ENCODE results near the gene VEGFC. TPM values are rescaled to one million over a fixed set of nuclear protein-coding genes. Genes with fewer than 3 reads are reported as not detected.

VEGFC gene
- total RNA-seq, 2 donors from 2014 or later = 4.0 to 7.0 TPM

DNA sequence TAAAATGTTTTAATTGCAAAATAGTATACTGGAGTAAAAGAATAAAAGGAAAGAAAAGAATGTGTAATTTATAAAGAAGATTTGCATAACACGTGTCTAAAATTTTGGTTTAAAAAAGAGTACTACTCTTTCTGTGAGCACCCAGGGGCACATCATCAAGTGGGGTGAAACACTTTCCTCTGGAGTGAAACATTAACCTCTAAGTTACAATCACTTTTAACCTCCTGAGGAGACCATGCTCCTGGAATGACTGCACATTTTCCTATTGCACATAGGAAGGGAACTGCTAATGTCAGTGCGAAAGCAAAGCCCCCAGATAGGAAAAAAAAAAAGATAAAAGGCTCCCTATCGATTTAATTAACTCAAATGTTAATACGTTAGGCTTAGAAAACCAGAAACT is 13.3 kb downstream of the VEGFC start:
- H3K36me3 ChIP-seq = no peaks in the 10 kb centered on the region
- no peaks in the 10 kb centered on the region for H3K4me1 ChIP-seq (replicated peaks)
- no peak overlapping the region for H3K4me3 ChIP-seq
- TF ChIP-seq POLR2AphosphoS5 (IDR thresholded peaks at IDR 0.05) (no peak), POLR2A (IDR thresholded peaks at IDR 0.05) (no peak)
- H3K9me3 ChIP-seq = no peaks in the 10 kb centered on the region
- H3K27ac ChIP-seq = no peak overlapping the region
- no peak for DNase-seq (ENCODE audit: low spot score)
- H3K27me3 ChIP-seq (replicated peaks; ENCODE audit: insufficient read depth) = no peaks in the 10 kb centered on the region
- intact Hi-C loops (cut with DNase I) = no loop called here
- 86% methylated on average over 4 of the region's 4 CpGs for WGBS

DNA sequence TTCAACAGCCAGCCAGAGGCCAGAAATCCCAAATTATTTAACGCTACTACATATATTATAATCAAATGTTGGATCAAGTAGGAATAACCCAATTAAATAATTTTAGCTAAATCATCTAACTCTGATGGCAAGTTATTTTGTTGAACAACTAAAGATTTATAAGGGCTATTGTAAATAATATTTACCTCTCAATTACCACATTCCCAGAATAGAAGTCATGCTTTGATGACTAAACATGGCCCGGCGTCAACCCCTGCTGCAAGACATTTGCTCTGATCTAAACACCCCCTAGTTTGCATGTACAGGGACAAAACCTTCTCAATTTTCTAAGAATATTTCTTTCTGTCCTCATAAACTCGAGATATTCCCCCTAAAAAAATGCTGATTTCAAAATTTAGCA is 14.2 kb downstream of the VEGFC start:
- intact Hi-C loops (cut with DNase I) = no loop called here
- Histone ChIP-seq H3K27me3 (replicated peaks; ENCODE audit: insufficient read depth) (no peaks in the 10 kb centered on the region), H3K9me3 (no peaks in the 10 kb centered on the region), H3K36me3 (no peaks in the 10 kb centered on the region), H3K4me1 (replicated peaks) (no peaks in the 10 kb centered on the region), H3K27ac (no peak overlapping the region), H3K4me3 (no peak overlapping the region)
- 83% methylated on average over 4 of the region's 4 CpGs for WGBS
- TF ChIP-seq, protein P1, sequence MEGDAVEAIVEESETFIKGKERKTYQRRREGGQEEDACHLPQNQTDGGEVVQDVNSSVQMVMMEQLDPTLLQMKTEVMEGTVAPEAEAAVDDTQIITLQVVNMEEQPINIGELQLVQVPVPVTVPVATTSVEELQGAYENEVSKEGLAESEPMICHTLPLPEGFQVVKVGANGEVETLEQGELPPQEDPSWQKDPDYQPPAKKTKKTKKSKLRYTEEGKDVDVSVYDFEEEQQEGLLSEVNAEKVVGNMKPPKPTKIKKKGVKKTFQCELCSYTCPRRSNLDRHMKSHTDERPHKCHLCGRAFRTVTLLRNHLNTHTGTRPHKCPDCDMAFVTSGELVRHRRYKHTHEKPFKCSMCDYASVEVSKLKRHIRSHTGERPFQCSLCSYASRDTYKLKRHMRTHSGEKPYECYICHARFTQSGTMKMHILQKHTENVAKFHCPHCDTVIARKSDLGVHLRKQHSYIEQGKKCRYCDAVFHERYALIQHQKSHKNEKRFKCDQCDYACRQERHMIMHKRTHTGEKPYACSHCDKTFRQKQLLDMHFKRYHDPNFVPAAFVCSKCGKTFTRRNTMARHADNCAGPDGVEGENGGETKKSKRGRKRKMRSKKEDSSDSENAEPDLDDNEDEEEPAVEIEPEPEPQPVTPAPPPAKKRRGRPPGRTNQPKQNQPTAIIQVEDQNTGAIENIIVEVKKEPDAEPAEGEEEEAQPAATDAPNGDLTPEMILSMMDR (IDR thresholded peaks at IDR 0.05) = no peak
- no peak for TF ChIP-seq POLR2A (IDR thresholded peaks at IDR 0.05)
- DNase-seq (ENCODE audit: low spot score) = no peak

- WGBS = 36% methylated on average over 2 of the region's 2 CpGs
- intact Hi-C loops (cut with DNase I) = no loop called here
- TF ChIP-seq POLR2AphosphoS5 (IDR thresholded peaks at IDR 0.05) = no peak
- TF ChIP-seq, protein P1 (IDR thresholded peaks at IDR 0.05) = no peak
- no peak for TF ChIP-seq POLR2A (IDR thresholded peaks at IDR 0.05)
Observed at GRCh38 chr4:176778063-176778462, 14.7 kb downstream of the VEGFC start.

GRCh38 chr4:176775338-176775737 is 17.4 kb downstream of the VEGFC start:
- no peak overlapping the region for H3K4me3 ChIP-seq
- no peak for DNase-seq (ENCODE audit: low spot score)
- intact Hi-C loops (cut with DNase I) = no loop called here
- H3K4me1 ChIP-seq (replicated peaks) = no peaks in the 10 kb centered on the region
- no peaks in the 10 kb centered on the region for H3K36me3 ChIP-seq
- TF ChIP-seq, protein P1 (IDR thresholded peaks at IDR 0.05) = no peak
- H3K27me3 ChIP-seq (replicated peaks; ENCODE audit: insufficient read depth) = no peaks in the 10 kb centered on the region
- 71% methylated on average over 1 of the region's 1 CpG for WGBS
- H3K27ac ChIP-seq = no peak overlapping the region
- no peaks in the 10 kb centered on the region for H3K9me3 ChIP-seq

More at GRCh38 chr4:176778063-176778462, 14.7 kb downstream of the VEGFC start:
- no peak for DNase-seq (ENCODE audit: low spot score)
- Histone ChIP-seq H3K9me3 (no peaks in the 10 kb centered on the region), H3K36me3 (no peaks in the 10 kb centered on the region), H3K27ac (no peak overlapping the region), H3K4me1 (replicated peaks) (no peaks in the 10 kb centered on the region), H3K4me3 (no peak overlapping the region), H3K27me3 (replicated peaks; ENCODE audit: insufficient read depth) (no peaks in the 10 kb centered on the region)

DNA sequence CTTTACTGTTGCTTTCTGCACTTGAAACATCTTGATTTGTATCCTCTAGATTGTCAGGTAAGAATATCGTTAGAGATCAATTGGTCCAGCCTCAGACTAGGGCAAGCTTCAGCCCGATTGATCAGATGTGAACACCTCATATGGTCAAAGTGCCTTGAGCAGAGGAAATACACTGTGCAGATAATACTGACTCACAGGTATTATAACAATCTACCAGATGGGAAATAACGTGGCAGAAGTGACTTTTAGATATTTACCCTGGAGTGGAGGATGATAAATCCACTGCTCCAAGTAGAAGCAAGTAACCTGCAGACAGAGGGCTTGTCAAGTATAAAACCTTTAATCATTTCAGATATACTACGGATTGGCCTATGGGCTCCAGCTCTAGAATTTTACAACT is 17.9 kb downstream of the VEGFC start:
- 63% methylated on average over 4 of the region's 4 CpGs for WGBS
- DNase-seq (ENCODE audit: low spot score) = no peak
- intact Hi-C loops (cut with DNase I) = no loop called here
- Histone ChIP-seq H3K4me3 (no peak overlapping the region), H3K27me3 (replicated peaks; ENCODE audit: insufficient read depth) (no peaks in the 10 kb centered on the region), H3K36me3 (no peaks in the 10 kb centered on the region), H3K4me1 (replicated peaks) (no peaks in the 10 kb centered on the region), H3K27ac (no peak overlapping the region), H3K9me3 (no peaks in the 10 kb centered on the region)
- TF ChIP-seq POLR2AphosphoS5 (IDR thresholded peaks at IDR 0.05) (no peak), POLR2A (IDR thresholded peaks at IDR 0.05) (no peak)
- TF ChIP-seq, protein P1 (IDR thresholded peaks at IDR 0.05) = no peak
